GM21825 (cell line): Measurements from ENCODE around the gene DYNLT4.
"Not testable (repeated sequence)": the region's sequence is repeated elsewhere in the genome, so short reads cannot be mapped to it uniquely, and the experiment has no call there.

Source experiments
- ATAC-seq: cut with Tn5 transposase; IDR thresholded peaks from one replicate; pipeline ENCODE4 v1.9.1; 2021; ENCODE audit warnings: mild to moderate bottlenecking, moderate library complexity; ENCODE audit not compliant: unreplicated experiment

DYNLT4 gene

DNA sequence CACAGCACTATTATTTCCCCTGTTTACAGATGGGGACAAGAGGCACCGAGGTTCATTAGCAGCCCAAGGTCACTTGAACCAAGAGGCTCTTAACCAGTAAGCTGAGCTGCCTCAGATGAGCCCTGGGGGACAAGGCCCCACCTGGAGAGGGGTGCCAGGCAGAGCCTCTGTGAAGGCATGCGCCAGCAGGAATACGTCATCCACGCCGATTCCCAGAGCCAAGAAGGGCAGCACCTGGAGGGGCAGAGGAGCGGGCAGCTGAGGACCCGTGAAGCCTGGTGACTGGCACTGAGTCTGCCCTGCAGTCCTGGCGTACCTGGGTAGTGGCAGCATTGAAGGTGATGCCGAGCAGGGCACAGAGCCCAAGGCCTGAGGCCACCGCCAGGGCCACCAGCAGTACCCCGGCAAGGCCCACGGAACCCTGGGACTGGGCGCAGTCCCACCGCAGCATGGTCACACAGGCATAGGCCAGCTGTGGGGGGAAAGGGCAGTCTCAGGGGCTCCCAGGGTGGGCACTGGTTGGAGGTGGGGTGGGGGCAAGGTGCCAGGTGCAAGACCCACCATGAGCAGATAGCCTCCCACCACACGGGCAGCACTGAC lies 21.8 kb upstream of the DYNLT4 start:
- ATAC-seq, result no peak

DNA sequence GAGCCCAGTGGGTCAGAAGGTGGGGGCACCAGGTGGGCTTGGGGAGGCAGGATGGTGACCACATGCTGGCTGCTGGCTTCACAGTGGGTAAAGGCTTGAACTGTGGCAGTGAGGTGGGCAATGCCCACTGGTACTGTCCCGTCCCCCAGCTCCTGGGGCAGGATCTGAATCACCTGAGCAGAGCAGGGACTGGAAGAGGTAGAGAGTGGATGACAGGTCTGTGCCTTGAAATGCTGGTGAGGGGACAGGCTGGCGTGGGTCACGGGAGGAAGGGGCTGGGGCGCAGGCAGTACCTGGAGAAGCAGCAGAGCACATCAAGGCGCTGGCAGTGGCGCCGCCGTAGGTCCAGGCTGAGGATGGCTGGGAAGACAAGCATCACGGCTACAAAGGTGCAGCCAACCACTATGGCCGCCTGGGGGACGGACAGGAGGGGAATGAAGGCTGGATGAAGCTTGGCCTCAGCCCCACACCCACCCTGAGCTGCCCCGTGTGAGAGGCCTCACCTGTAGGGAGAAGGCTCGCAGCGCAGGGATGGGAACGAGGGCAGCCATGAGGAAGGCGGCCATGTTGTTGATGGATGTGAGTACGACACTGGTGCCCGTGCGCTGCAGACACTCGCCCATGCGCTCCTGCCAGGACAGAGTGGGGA lies 21.0 kb upstream of the DYNLT4 start:
- no peak for ATAC-seq

DNA sequence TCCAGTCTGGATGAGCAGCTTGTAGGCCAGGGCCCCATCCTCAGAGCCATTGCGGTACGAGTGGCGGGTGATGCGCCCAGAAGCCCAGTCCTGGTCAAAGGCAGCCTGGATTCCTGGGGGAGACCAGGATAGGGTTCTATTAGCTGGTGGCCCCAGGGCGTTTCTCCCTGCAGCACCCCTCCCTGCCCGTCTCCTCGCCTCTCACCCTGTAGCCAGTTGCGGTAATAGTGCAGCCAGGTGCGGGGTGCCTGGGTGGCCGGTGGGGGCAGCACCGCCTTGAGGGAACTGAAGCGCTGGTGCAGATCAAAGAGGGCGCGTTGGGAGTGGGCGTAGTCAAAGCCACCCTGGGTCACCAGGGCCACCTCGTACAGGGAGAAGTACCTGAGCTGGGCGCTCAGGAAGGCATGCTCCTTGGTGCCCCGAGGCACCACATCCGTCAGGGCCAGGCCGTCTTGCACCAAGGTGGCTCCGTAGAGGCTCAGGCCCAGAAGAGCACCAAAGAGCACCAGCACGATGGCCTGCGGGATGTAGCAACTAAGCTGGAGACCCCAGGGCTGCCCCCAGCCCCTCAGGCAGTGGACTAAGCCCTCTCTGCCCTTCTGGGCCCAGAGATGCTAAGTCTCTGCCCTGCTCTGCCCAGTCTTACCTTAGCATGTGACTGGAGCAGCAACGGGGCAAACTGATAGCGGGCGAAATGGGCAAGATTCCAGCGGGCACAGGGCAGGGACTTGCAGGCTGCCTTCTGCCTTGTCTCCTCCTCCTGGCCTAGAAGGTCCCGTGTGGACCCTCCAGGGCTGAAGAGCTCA lies 20.2 kb upstream of the DYNLT4 start:
- ATAC-seq, result no peak

DNA sequence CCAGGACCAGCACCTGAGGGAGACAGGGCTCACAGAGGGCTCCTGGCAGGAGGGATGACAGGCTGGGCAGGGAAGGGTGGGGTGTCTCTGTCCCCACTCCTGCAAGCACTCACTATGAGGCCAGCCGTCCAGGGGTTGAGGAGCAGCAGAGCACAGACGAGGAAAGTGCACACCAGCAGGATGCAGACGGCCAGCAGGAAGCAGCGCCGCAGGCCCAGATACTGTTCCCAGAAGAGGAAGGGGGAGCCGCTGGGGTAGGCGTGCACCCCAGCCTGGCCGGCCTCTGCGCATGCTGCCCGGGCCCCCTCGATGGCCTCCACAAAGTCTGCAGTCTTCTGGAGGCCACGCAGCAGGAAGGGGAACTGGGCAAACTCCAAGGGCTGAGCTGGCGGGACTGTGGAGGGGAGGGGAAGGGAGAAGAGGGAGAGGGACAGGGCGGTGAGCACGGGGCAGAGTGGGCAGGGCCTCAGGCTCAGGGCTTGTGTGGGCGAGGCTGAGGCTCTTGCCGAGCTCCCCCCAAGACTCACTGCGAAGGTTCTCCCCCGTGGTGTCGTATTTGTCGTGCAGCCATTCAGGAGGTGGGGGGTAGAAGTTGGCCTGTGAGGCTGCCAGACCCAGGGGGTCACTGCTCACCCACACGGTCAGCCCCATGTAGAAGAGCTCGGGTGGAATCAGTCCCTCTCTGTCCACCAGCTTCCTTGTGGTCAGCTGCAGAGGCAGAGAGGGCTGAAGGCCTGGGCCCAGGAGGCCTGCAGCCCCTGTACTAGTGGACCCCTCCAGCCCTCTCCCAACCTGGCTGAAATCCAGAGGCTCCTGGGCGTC lies 19.4 kb upstream of the DYNLT4 start:
- ATAC-seq, result no peak

DNA sequence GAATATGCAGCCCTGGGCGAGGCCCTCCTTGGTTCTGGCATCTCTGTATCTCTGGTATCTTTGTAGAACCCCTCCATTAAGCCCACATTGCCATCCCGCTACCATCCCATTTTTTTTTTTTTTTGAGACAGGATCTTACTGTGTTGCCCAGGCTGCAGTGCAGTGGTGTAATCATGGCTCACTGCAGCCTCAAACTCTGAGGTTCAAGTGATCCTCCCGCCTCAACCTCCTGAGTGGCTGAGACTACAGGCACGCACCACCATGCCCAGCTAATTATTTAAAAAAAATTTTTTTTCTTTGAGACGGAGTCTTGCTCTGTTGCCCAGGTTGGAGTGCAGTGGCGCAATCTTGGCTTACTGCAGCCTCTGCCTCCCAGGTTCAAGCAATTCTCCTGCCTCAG lies 17.2 kb upstream of the DYNLT4 start:
- not testable (repeated sequence) for ATAC-seq

DNA sequence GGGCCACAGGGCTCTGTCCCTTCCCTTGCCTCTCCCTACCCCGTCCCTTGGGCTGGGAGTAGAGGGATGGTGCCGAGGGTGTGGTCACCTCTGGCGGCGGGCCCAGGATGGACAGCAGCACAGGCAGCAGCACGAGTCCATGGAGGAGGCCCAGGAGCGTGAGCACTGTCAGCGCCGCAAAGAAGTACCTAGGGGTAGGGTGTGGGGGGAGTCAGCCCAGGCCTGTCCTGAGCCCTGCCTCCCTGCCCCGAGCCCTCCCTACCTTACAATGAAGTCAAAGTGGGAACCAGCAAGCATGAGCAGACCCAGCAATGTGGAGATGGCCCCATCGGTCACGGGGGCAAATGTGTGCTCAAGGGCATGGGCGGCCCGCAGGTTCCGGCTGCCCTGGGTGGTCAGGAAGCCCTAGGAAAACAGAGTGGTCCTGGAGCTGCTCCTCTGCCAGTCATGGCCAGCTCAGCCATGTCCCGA lies 15.9 kb upstream of the DYNLT4 start:
- no peak for ATAC-seq

DNA sequence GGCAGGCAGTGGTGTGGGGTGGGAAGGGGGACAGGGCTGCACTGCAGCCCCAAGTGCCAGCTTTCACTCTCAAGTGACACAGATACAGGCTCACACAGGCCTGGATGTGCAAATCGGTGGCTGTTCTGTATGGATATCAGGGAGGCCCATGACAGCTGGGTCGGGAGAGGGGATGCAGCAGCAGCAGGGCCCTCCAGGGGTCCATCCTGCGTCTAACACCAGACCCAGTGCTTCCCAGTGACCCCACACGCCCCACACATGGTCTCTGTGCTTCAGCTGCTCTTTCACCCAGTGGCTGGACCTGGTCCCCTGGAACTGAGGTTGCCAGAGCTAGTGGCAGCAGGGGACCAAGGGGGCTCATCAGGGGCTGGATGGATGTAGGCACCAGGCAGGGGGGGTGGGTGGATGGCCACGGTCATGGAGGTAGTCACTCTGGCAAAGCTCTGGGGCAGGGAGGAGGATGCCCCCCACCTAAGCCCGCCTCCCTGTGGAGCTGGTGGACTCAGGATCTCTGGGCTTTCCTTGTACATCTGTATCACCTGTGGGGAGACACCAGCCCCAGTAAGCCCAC lies 15.1 kb upstream of the DYNLT4 start:
- ATAC-seq, result no peak

DNA sequence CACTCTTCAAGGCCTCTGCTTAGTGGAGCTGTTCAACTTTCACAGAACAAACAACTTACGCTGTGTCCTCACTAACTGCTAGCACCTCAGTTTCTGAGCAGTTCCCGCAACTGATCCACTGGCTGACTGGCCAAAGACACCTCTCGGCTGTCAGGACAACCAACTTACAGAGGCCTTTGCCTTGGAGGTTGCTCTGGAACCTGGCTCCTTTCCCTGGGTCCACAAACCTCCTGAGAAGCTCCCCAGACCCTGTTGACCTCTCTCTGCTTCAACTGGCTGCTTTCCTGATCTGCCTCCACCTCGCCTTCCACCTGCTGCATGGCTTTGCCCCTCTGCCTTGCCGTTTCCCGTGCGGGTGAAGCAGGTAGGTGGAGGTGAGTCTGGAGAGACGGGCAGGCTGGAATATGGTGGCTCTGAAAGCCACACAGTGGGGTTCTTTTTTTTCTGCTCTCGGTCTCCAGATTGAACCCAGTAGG lies 14.1 kb upstream of the DYNLT4 start:
- ATAC-seq, result no peak

DNA sequence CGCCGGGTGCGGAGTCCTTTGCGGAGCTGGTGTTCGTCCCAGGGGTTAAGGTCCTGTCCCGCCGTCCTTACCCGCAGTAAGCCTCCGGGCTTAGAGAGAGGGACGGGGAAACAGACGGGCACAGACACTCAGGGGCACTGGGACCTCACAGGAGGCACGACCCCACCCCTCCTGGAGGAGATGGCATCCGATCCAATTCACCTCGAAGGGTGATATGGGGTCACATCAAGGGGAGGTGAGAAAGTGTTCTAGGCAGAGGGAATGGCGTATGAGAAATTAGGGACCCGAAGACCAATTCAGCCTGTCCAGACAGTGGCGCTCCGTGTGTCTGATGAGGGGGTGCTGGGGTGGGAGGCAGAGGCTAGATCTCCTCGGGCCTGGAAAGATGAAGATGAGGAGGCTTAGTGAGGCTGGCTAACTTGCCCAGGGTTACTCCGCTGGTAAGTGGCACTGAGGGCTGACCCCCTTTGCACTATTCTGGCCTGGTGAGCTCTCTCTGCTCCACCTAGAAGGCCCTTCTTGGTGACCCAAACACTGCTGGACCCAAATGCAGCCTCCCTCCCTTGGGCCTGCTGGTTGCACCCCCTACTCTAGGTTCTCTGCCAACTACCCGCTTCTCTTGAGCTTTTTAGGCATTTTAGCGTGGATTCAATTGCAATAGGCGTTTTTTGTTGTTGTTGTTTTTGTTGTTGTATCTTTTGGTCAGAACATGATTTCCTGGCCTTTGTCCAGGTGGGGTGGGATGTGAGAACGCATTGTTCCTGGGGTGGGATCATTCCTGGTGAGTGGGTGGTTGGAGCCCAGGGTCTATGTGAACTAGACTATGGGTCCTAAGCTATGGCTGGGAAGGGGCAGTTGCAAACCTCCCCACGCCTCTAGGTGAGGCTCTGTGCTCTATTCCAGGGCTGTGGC lies 13.4 kb upstream of the DYNLT4 start:
- ATAC-seq, result no peak

DNA sequence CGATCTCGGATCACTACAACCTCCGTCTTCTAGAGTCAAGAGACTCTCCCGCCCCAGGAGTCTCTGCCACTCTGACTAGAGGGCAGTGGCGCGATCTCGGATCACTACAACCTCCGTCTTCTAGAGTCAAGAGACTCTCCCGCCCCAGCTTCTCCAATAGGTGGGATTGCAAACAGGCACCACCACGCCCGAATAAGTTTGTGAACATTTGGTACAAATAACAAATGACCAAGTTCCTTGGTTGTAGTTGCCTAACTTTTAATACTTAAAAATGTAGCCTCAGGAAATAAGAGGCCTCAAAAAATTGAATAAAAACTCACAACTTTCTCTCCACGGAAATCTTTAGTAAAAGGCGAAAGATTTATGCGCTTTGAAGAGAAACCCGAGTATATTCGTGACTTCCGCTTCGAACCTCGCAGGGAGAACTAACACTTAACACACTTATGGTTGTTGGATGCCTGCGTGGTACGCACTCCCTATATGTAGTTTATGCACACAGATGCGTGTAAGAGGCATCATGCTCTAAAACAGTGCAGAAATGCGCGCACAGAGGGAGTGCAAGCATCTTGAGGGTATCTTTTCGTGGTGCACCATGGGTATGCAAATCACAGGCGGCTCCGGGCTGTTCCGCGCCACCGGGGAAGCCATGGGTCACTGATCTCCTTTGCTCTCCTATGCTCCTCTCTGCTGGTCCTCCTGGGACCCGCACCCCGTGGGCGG lies 12.6 kb upstream of the DYNLT4 start:
- ATAC-seq, result peak; percentile 68

DNA sequence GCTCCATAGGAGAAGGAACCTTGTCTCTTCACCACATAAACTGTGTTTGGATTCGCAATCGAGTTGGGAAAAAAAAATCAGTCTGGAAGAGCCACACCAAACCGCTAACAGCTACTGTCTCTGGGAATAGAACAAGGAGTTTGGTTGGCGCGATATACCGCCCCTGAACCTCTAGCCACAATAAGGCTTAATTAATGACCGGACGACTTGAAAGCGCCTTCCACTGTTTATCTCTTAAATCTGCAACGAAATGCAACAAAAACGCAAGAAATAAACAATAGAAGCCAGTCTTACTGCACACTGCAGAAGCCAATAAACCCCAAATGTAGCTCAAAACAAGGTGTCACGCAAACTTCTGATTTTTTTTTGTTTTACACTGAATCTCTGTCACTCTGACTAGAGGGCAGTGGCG lies 12.1 kb upstream of the DYNLT4 start:
- ATAC-seq, result peak; percentile 8

DNA sequence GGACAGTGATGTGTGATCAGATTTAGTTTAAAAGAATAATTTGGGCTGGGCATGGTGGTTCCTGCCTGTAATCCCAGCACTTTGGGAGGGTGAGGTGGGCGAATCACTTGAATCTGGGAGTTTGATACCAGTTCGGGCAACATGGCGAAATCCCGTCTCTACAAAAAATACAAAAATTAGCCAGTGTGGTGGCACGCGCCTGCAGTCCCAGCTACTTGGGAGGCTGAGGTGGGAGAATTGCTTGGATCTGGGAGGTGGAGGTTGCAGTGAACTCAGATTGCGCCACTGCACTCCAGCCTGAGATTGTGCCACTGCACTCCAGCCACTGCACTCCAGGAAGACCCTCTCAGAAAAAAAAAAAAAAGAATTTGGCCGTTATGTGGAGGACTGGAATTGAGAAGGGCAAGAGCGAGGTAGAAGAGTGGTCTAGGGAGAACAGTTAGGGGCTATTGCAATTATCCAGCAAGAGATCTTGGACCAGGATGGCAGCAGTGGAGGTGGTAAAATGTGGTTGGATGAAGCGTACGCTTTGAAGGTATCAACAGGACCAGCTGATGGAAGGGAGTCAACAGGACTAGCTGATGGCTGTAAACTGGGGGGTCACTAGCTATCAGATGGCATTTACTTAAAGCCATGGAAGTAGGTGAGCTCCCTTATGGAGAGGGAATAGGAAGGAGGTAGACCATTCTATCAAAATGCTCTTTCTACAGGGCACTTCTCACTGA lies 10.8 kb upstream of the DYNLT4 start:
- ATAC-seq, result no peak

DNA sequence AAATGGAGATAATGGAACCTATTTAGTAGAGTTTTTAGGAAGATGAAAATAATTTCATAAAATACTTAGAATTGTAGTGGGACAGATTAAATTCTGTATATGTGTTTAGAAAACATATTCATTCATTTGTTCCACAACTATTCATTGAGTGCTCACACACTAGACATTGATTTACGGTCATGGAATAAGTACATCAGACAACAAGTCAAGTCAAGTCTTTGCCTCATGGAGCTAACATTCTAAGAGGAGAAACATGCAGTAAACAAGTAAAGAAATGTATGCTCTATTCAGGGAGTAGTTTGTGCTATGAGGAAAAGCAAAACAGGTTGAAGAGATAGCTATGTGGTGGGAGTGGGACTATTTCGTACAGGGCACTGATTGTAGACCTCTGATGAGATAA lies 10.2 kb upstream of the DYNLT4 start:
- ATAC-seq, result no peak

DNA sequence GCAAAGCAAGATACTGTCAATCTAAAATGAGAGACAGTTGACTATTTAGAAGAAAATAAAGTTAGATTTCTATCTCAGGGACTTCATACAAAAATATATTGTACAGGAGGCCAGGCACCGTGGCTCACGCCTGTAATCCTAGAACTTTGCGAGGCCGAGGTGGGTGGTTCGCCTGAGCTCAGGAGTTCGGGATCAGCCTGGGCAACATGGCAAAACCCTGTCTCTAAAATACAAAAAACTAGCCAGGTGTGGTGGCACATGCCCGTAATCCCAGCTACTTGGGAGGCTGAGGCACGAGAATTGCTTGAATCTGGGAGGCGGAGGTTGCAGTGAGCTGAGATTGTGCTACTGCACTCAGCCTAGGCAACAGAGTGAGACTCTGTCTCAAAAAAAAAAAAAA lies 8.8 kb upstream of the DYNLT4 start:
- ATAC-seq, result not testable (repeated sequence)

DNA sequence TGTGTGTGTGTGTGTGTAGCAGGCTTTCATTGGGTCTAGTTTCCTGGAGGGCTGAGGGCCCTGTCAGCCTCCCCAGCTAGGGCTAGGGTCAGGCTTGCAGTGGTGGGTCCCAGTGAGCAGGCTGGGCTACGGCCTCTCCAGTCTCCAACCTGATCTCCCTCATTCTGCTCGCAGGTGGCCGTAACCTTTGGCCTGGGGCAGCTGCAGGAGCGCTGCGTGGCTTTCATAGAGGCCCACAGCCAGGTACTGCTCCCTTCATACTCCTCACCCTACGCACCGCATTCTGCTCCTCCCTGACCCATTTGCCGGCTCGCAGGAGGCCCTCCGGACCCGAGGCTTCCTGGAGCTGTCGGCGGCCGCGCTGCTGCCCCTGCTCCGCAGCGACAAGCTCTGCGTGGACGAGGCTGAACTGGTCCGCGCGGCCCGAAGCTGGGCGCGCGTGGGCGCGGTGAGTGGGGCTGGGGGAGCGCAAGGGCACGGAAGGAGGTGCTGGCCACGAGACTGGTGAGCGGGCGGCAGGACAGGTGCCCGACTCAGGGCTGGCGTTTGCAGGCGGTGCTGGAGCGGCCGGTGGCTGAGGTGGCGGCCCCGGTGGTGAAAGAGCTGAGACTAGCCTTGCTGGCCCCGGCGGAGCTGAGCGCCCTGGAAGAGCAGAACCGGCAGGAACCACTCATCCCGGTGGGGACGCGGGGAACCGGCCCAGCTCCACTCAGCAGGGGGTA lies 5.8 kb upstream of the DYNLT4 start:
- ATAC-seq, result no peak

DNA sequence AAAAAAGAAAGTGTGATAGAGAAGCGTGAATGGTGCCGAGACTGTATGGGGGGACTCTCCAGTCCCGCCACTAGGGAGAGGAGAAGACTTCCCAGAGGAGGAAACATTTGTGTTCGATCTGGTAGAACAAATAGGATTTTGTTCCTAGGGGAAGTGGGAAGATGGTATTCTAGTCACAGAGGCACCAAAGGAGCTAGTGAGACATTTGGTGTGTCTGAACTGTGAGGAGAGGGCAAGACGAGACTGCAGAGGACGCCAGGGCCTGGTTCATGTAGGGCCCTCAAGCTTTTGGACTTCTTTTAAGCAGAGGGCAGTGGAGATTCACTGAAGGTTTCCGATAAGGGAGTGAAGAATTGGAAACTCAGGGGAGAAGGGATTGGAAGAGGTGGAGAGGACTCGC lies 4.1 kb upstream of the DYNLT4 start:
- no peak for ATAC-seq

DNA sequence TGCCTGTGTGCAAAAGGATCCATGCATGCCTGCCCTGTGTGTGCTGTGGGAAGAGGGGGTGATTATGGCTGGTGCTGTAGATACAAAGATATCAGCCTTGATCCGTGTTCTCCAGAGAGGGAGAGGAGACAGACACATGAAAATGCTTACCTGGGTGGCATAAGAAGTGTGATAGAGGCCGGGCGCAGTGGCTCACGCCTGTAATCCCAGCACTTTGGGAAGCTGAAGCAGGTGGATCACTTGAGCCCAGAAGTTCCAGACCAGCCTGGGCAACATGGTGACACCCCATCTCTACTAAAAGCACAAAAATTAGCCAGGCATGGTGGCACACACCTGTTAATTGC lies 3.6 kb upstream of the DYNLT4 start:
- ATAC-seq, result not testable (repeated sequence)
